Fibroblast of lung (primary cell): ENCODE data around the gene GALNT18.

ENCODE experiments used
- EZH2 ChIP-seq: IDR thresholded peaks from 2 replicates; pipeline ENCODE4 v1.5.1; 2012; ENCODE audit warnings: low read length, control low read depth, mild to moderate bottlenecking; ENCODE audit errors: missing control alignments
- TF ChIP-seq, protein P1 (sequence below), 2 donors: IDR thresholded peaks in 1 of 2; conservative IDR thresholded peaks in 1 of 2; 1 replicate in 1 of 2; 2 replicates in 1 of 2; pipeline ENCODE4 v1.5.1; 2011 to 2012; ENCODE audit warnings: low read length in 2 of 2, control low read depth in 1 of 2, inconsistent platforms in 1 of 2, low read depth in 1 of 2, mild to moderate bottlenecking in 1 of 2

DNA sequence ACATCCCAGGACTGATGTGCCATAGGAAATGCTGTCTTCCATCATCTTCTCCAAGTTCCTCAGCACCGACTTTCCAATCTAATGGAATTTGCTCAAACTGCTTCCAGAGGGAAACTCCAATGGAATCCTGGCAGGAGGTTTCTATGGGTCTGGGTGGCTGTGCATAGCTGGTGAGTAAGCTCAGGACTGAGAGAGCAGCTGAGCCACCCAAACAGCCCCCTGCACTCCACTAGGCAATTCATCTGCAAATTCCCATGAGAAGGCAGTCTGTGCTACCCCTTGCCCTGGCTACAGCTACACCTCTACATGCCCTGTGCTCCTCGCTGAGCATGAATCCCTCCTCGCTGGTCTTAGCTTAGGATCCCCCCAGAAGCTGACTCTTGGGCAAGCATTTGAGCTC lies 140.8 kb downstream of the GALNT18 start:
- TF ChIP-seq, protein P1, sequence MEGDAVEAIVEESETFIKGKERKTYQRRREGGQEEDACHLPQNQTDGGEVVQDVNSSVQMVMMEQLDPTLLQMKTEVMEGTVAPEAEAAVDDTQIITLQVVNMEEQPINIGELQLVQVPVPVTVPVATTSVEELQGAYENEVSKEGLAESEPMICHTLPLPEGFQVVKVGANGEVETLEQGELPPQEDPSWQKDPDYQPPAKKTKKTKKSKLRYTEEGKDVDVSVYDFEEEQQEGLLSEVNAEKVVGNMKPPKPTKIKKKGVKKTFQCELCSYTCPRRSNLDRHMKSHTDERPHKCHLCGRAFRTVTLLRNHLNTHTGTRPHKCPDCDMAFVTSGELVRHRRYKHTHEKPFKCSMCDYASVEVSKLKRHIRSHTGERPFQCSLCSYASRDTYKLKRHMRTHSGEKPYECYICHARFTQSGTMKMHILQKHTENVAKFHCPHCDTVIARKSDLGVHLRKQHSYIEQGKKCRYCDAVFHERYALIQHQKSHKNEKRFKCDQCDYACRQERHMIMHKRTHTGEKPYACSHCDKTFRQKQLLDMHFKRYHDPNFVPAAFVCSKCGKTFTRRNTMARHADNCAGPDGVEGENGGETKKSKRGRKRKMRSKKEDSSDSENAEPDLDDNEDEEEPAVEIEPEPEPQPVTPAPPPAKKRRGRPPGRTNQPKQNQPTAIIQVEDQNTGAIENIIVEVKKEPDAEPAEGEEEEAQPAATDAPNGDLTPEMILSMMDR (conservative IDR thresholded peaks at IDR 0.05 in 1 of 2, IDR thresholded peaks at IDR 0.05 in 1 of 2; ENCODE audit: low read depth in 1 of 2, low read length in 2 of 2), result no peak
- TF ChIP-seq EZH2, result no peak
